GM12878 (cell line): ENCODE measurements around the gene RCC1. TPM values are rescaled to one million over a fixed set of nuclear protein-coding genes. Genes with fewer than 3 reads are reported as not detected.

Source experiments
- CBX5 ChIP-seq: sonication (generic); IDR thresholded peaks from 2 replicates; pipeline ENCODE4 v1.6.1; 2016; ENCODE audit warnings: low read depth, moderate library complexity, mild to moderate bottlenecking, inconsistent platforms
- ETV6 ChIP-seq, 2 experiments: fragments of 450-650 bp in 1 of 2; IDR thresholded peaks in 1 of 2; conservative IDR thresholded peaks in 1 of 2; 2 replicates each; pipeline ENCODE4 v1.6.1; 2014; ENCODE audit warnings: antibody characterized with exemption in 1 of 2, borderline replicate concordance in 1 of 2, low read depth in 1 of 2, mild to moderate bottlenecking in 1 of 2, moderate library complexity in 1 of 2
- FOXK2 ChIP-seq: fragments of 450-650 bp; IDR thresholded peaks from 2 replicates; pipeline ENCODE4 v1.6.1; 2017; ENCODE audit warnings: mild to moderate bottlenecking, moderate library complexity
- IRF5 ChIP-seq: fragments of 450-650 bp; IDR thresholded peaks from 2 replicates; pipeline ENCODE4 v1.6.1; 2017; ENCODE audit warnings: borderline replicate concordance
- JUNB ChIP-seq: IDR thresholded peaks from 2 replicates; pipeline ENCODE4 v1.6.1; 2016; ENCODE audit warnings: antibody characterized with exemption, mild to moderate bottlenecking
- LARP7 ChIP-seq: fragments of 450-650 bp; IDR thresholded peaks from 2 replicates; pipeline ENCODE4 v1.6.1; 2017; ENCODE audit warnings: mild to moderate bottlenecking
- MEF2B ChIP-seq: fragments of 450-650 bp; IDR thresholded peaks from 2 replicates; pipeline ENCODE4 v1.6.1; 2018; ENCODE audit warnings: mild to moderate bottlenecking, moderate library complexity; ENCODE audit not compliant: partially characterized antibody, poor library complexity, severe bottlenecking
- MYB ChIP-seq: fragments of 150-350 bp; IDR thresholded peaks from 2 replicates; pipeline ENCODE4 v1.6.1; 2014; ENCODE audit warnings: mild to moderate bottlenecking, low read depth, low read length, borderline replicate concordance
- MYC ChIP-seq: IDR thresholded peaks from 2 replicates; pipeline ENCODE4 v1.6.1; 2011; ENCODE audit warnings: mild to moderate bottlenecking, low read length, moderate library complexity, inconsistent platforms; ENCODE audit not compliant: insufficient read depth, insufficient replicate concordance, insufficient read length, severe bottlenecking
- POLR2A ChIP-seq: IDR thresholded peaks from 2 replicates; pipeline ENCODE4 v1.6.1; 2011; ENCODE audit warnings: low read depth, mild to moderate bottlenecking, low read length
- POLR2AphosphoS2 ChIP-seq: IDR thresholded peaks from 2 replicates; pipeline ENCODE4 v1.6.1; 2011; ENCODE audit warnings: low read depth, mild to moderate bottlenecking, low read length, improper control_type of control experiment, moderate library complexity
- SMAD5 ChIP-seq: IDR thresholded peaks from 2 replicates; pipeline ENCODE4 v1.6.1; 2016; ENCODE audit warnings: antibody characterized with exemption, low read depth
- SUPT20H ChIP-seq: IDR thresholded peaks from 2 replicates; pipeline ENCODE4 v1.6.1; 2011; ENCODE audit warnings: low read depth, mild to moderate bottlenecking, low read length, moderate library complexity, borderline replicate concordance; ENCODE audit not compliant: control insufficient read depth
- YBX1 ChIP-seq: fragments of 450-650 bp; IDR thresholded peaks from 2 replicates; pipeline ENCODE4 v1.6.1; 2016; ENCODE audit warnings: antibody characterized with exemption
- ZBED1 ChIP-seq: IDR thresholded peaks from 2 replicates; pipeline ENCODE4 v1.6.1; 2016; ENCODE audit warnings: borderline replicate concordance
- polyA plus RNA-seq, 11 experiments: library from polyadenylated mRNA; depleted of rRNA in 4 of 11; unstranded in 6 of 11; stranded (reverse) in 5 of 11; fragments of >200 nt; fragmentation: Nextera tagmentation in 4 of 11; fragmentation: Illumina TruSeq in 1 of 11; extraction: Ambion mirVana in 4 of 11; extraction: Trizol in 1 of 11; gene quantifications; 1 replicate in 1 of 11; 2 replicates in 10 of 11; pipeline versions ENCODE4 v1.2.1 to v1.2.3, GENCODE V29; 2011 to 2016; ENCODE audit warnings: inconsistent platforms in 2 of 11, missing spikeins in 2 of 11, low read depth in 1 of 11
- total RNA-seq, 4 experiments: library from RNA; depleted of rRNA in 3 of 4; stranded (reverse); fragments of >200 nt in 3 of 4; fragmentation: Illumina TruSeq in 1 of 4; extraction: Trizol in 1 of 4; gene quantifications; 2 replicates each; pipeline versions ENCODE4 v1.2.1 to v1.2.3, GENCODE V29; 2013 to 2021
- TF ChIP-seq, protein P1 (sequence below): IDR thresholded peaks from 2 replicates; pipeline ENCODE4 v1.6.1; 2012; ENCODE audit warnings: improper control_type of control experiment, low read depth, low read length; ENCODE audit not compliant: insufficient replicate concordance
- TF ChIP-seq, protein P2 (sequence below): fragments of 450-650 bp; IDR thresholded peaks from 2 replicates; pipeline ENCODE4 v1.6.1; 2016; ENCODE audit warnings: mild to moderate bottlenecking
- TF ChIP-seq, protein P3 (sequence below): IDR thresholded peaks from 2 replicates; pipeline ENCODE4 v1.6.1; 2011; ENCODE audit warnings: borderline replicate concordance, low read depth, mild to moderate bottlenecking, moderate library complexity, low read length; ENCODE audit not compliant: insufficient read depth, poor library complexity, severe bottlenecking

The RCC1 gene
- total and polyA plus RNA-seq, 10 of the 15 experiments (the other 5 are each of a cell fraction or from before 2014, with no cell fraction given) = 8.3 to 99.4 (median 74.6) TPM

DNA sequence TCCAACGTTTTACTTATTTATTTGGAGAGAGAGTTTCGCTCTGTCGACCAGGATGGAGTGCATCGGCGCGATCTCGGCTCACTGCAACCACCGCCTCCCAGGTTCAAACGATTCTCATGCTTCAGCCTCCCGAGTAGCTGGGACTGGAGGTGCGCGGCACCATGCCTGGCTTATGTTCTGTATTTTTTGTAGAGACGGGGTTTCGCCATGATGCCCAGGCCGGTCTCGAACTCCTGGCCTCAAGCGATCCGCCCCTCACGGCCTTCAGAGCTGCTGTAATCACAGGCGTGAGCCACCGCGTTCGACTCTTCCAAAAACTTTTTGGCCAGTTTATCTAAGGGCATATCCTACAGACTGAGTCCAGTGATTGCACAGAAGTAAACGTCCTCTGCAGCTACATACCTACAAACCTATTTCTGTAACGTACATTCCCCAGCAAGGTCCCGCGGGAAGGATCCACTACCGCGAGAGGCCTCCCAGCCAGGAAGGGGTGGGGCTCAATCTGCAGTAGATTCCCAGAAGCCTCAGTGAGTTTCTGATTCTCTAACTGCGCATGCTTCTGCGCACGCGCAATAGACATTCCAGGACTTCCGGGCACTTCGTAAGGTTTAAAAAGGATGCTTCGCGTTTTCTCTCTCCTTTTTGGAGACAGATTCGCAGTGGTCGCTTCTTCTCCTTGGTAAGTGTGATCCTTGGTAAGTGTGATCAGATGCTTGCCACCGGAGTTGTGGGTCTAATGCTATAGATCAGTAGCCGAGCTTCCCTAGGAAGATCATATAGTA lies at the start of gene RCC1 (continued):
- TF ChIP-seq, protein P1, sequence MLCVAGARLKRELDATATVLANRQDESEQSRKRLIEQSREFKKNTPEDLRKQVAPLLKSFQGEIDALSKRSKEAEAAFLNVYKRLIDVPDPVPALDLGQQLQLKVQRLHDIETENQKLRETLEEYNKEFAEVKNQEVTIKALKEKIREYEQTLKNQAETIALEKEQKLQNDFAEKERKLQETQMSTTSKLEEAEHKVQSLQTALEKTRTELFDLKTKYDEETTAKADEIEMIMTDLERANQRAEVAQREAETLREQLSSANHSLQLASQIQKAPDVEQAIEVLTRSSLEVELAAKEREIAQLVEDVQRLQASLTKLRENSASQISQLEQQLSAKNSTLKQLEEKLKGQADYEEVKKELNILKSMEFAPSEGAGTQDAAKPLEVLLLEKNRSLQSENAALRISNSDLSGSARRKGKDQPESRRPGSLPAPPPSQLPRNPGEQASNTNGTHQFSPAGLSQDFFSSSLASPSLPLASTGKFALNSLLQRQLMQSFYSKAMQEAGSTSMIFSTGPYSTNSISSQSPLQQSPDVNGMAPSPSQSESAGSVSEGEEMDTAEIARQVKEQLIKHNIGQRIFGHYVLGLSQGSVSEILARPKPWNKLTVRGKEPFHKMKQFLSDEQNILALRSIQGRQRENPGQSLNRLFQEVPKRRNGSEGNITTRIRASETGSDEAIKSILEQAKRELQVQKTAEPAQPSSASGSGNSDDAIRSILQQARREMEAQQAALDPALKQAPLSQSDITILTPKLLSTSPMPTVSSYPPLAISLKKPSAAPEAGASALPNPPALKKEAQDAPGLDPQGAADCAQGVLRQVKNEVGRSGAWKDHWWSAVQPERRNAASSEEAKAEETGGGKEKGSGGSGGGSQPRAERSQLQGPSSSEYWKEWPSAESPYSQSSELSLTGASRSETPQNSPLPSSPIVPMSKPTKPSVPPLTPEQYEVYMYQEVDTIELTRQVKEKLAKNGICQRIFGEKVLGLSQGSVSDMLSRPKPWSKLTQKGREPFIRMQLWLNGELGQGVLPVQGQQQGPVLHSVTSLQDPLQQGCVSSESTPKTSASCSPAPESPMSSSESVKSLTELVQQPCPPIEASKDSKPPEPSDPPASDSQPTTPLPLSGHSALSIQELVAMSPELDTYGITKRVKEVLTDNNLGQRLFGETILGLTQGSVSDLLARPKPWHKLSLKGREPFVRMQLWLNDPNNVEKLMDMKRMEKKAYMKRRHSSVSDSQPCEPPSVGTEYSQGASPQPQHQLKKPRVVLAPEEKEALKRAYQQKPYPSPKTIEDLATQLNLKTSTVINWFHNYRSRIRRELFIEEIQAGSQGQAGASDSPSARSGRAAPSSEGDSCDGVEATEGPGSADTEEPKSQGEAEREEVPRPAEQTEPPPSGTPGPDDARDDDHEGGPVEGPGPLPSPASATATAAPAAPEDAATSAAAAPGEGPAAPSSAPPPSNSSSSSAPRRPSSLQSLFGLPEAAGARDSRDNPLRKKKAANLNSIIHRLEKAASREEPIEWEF = no peak
- TF ChIP-seq LARP7 (peak; percentile 72), FOXK2 (no peak), MEF2B (peak; percentile 26), JUNB (peak; percentile 45; the same call in 1 of the 2 replicates), YBX1 (no peak), POLR2A (peak; percentile 89), MYC (no peak), POLR2AphosphoS2 (peak; percentile 99), IRF5 (peak; percentile 59; the same call in 1 of the 2 replicates), CBX5 (no peak), ZBED1 (peak; percentile 99), SMAD5 (peak; percentile 99), ETV6 (conservative IDR thresholded peaks at IDR 0.05 in 1 of 2, IDR thresholded peaks at IDR 0.05 in 1 of 2; ENCODE audit: borderline replicate concordance in 1 of 2, low read depth in 1 of 2) (no peak), MYB (no peak), SUPT20H (no peak)
- TF ChIP-seq, protein P2, sequence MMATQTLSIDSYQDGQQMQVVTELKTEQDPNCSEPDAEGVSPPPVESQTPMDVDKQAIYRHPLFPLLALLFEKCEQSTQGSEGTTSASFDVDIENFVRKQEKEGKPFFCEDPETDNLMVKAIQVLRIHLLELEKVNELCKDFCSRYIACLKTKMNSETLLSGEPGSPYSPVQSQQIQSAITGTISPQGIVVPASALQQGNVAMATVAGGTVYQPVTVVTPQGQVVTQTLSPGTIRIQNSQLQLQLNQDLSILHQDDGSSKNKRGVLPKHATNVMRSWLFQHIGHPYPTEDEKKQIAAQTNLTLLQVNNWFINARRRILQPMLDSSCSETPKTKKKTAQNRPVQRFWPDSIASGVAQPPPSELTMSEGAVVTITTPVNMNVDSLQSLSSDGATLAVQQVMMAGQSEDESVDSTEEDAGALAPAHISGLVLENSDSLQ = no peak; the same call in 1 of the 2 replicates
- TF ChIP-seq, protein P3, sequence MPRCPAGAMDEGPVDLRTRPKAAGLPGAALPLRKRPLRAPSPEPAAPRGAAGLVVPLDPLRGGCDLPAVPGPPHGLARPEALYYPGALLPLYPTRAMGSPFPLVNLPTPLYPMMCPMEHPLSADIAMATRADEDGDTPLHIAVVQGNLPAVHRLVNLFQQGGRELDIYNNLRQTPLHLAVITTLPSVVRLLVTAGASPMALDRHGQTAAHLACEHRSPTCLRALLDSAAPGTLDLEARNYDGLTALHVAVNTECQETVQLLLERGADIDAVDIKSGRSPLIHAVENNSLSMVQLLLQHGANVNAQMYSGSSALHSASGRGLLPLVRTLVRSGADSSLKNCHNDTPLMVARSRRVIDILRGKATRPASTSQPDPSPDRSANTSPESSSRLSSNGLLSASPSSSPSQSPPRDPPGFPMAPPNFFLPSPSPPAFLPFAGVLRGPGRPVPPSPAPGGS = peak; percentile 67
